ENCODE results near the gene SLC44A2.

SLC44A2 gene

DNA sequence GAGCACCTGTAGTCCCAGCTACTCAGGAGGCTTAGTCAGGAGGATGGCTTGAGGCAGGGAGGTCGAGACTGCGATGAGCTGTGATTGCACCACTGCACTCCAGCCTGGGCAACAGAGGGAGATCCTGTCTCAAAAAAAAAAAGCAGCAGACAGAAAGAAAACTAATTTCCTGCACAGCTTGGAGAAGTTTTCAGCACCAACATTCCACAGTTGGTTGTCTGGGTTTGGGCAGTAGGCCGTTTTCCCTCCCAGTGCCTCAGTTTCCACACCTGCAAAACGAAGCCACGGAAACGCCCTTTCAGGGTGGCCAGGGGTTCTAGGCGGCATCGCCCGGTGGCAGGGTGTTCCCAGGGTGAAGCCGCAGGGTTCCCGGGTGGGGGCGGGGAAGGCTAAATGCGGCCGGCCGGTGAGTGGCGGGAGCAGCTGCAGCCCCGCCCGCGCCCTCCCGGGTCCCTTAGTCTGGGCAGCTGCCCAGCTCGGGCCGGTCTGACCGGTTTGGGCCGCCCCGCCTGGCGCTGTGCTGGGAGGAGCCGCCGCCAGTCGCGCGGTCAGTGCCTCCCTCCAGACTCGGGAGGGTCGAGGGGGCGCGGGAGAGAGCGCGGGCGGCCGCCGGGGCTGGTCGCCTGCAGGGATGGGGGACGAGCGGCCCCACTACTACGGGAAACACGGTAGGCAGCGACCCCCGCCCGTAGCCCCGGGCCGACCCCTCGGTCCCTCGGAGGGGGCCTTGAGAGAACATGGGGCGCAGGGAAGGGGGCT is at the start of gene SLC44A2:
Gene SLC44A2, plus strand, starts transcription at position 551 of the 759 bp plus-strand sequence. Its CDS starts 81 bp downstream, at position 632.
- TF ChIP-seq, protein P1, sequence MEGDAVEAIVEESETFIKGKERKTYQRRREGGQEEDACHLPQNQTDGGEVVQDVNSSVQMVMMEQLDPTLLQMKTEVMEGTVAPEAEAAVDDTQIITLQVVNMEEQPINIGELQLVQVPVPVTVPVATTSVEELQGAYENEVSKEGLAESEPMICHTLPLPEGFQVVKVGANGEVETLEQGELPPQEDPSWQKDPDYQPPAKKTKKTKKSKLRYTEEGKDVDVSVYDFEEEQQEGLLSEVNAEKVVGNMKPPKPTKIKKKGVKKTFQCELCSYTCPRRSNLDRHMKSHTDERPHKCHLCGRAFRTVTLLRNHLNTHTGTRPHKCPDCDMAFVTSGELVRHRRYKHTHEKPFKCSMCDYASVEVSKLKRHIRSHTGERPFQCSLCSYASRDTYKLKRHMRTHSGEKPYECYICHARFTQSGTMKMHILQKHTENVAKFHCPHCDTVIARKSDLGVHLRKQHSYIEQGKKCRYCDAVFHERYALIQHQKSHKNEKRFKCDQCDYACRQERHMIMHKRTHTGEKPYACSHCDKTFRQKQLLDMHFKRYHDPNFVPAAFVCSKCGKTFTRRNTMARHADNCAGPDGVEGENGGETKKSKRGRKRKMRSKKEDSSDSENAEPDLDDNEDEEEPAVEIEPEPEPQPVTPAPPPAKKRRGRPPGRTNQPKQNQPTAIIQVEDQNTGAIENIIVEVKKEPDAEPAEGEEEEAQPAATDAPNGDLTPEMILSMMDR (IDR thresholded peaks at IDR 0.05; ENCODE audit: low read depth, low read length), result no peak
- no peak for DNase-seq (ENCODE audit: extremely low read depth, low read depth)

DNA sequence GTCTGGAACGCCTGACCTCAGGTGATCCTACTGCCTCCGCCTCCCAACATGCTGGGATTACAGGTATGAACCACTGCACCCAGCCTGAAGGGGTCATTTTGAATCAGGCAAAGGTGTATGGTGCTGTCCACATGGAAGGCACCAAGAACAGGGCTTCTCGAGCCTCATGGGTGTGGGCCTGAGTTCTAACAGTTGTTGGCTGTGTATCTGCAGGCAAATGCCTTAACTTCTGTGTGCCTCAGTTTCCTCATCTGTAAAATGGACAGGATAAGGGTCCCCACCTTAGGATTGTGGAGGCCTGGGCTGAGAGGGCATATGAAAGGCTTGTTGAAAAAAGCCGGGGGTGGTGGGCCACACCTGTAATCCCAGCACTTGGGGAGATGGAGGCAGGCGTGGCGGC is 47.4 kb upstream of the SLC44A2 start:
- DNase-seq (ENCODE audit: extremely low read depth, low read depth), result no peak
- TF ChIP-seq, protein P1 (IDR thresholded peaks at IDR 0.05; ENCODE audit: low read depth, low read length), result no peak

DNA sequence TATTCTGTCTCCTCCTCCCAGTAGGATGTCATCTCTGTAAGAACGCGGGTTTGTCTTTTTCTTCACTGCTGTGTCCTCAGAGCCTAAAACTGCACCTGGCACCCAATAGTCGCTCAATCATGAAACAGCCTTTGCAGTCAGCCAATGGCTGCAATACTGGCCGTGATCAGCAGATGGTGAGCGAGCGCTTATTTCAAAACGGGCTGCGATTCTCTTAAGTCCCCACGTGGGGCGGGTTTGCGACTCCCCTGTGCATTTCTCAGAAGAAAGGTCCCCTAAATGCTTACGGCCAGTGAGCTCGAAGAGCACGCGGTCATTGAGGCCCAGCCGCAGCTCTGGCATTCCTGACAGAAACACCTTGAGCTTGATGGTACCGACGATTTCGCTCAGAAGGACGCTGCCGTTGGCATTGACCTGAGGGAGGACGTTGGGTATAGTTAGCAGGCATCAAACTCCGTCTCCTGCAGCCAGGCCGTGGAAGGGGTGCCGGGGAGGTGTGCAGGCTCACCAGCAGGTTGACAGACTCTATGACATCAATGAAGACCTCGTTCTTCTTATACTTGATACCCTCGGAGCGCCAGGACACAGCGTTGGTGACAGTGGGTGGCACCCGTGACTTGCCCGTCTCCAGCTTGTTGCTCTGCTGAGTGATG is 44.2 kb upstream of the SLC44A2 start:
- TF ChIP-seq, protein P1 (IDR thresholded peaks at IDR 0.05; ENCODE audit: low read depth, low read length), result peak; percentile 100
- DNase-seq (ENCODE audit: extremely low read depth, low read depth), result peak; percentile 82

DNA sequence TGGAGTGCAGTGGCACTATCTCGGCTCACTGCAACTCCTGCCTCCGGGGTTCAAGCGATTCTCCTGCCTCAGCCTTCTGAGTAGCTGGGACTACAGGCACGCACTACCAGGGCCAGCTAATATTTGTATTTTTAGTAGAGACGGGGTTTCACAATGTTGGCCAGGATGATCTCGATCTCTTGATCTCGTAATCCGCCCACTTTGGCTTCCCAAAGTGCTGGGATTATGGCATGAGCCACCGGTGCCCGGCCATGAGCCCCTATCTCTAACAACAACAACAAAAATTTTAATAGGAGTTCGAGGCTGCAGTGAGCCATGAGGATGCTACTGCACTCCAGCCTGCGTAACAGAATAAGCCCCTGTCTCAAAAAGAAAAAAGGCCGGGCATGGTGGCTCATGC is 43.3 kb upstream of the SLC44A2 start:
- DNase-seq (ENCODE audit: extremely low read depth, low read depth), result no peak
- TF ChIP-seq, protein P1 (IDR thresholded peaks at IDR 0.05; ENCODE audit: low read depth, low read length), result no peak

DNA sequence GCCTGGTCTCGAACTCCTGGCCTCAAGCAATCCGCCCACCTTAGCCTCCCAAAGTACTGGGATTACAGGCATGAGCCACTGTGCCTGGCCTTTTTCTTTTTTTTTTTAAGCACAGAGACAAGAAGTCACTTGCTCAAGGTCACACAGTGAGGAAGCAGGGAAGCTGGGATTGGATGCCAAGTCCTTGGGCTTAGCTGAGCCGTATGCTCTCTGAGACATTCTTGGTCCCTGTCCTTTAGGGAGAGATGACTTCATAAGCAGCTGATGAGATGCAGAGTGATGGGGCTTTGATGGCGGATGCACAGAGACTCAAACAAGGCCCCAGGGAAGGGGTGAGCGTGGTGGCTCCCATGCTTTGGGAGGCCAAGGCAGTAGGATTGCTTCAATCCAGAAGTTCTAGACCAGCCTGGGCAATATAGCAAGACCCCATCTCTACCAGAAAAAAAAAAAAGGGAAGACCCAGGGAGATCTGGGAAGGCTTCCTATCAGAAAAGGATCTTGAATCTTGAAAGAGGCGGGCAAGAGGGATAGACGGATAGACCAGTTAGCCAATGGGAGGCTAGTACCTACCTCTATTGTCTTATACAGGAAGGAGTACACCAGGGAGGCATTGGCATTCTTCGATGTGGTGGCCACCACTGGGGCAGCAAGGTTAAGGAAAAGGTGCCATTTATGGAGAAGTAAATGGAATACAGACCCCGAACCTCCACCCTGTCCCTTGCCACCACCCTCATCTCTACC is 42.1 kb upstream of the SLC44A2 start:
- DNase-seq (ENCODE audit: extremely low read depth, low read depth), result no peak
- TF ChIP-seq, protein P1 (IDR thresholded peaks at IDR 0.05; ENCODE audit: low read depth, low read length), result no peak

DNA sequence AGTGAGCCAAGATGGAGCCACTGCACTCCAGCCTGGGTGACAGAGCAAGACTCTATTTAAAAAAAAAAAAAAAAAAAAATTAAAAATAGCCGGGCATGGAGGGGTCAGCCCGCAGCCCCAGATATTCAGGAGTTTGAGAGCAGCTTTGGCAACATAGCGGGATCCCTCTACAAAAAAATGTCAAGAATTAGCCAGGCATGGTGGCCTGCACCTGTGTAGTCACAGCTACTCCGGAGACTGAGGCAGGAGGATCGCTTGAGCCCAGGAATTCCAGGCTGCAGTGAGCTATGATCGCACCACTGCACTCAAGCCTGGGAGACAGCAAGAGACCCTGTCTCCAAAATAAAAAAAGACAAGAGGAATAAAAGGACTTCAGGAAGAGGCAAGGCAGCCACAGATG is 39.0 kb upstream of the SLC44A2 start:
- TF ChIP-seq, protein P1 (IDR thresholded peaks at IDR 0.05; ENCODE audit: low read depth, low read length), result no peak

More for the DNA sequence above, 39.0 kb upstream of the SLC44A2 start:
- no peak for DNase-seq (ENCODE audit: extremely low read depth, low read depth)
